ENCODE results near the gene CHML.

DNA sequence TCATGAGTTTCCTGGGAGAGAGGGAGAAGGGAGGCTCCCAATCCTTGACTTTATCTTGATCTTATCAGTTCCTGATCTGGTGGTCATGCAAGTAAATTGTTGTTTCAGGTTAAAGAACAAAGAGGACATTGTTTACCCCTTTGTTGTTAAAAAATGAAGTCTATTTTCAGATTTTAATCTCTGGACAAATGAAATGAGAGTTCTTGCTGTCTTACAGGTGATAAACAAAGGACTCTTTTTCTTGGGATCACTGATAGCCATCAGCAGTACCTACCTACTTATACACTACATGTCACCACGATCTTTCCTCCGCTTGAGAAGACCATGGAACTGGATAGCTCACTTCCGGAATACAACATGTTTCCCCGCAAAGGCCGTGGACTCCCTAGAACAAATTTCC, 48.4 kb downstream of the CHML start:
- TF ChIP-seq, protein P1, sequence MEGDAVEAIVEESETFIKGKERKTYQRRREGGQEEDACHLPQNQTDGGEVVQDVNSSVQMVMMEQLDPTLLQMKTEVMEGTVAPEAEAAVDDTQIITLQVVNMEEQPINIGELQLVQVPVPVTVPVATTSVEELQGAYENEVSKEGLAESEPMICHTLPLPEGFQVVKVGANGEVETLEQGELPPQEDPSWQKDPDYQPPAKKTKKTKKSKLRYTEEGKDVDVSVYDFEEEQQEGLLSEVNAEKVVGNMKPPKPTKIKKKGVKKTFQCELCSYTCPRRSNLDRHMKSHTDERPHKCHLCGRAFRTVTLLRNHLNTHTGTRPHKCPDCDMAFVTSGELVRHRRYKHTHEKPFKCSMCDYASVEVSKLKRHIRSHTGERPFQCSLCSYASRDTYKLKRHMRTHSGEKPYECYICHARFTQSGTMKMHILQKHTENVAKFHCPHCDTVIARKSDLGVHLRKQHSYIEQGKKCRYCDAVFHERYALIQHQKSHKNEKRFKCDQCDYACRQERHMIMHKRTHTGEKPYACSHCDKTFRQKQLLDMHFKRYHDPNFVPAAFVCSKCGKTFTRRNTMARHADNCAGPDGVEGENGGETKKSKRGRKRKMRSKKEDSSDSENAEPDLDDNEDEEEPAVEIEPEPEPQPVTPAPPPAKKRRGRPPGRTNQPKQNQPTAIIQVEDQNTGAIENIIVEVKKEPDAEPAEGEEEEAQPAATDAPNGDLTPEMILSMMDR (IDR thresholded peaks at IDR 0.05 in 2 of 3, conservative IDR thresholded peaks at IDR 0.05 in 1 of 3; ENCODE audit: control insufficient read depth in 2 of 3, extremely low read depth in 1 of 3, insufficient read depth in 1 of 3, low read depth in 3 of 3, low read length in 3 of 3) = no peak
- TF ChIP-seq CHD4 (IDR thresholded peaks at IDR 0.05) (no peak), MXI1 (IDR thresholded peaks at IDR 0.05; ENCODE audit: low read depth, low read length) (no peak), CREM (IDR thresholded peaks at IDR 0.05; ENCODE audit: low read depth) (no peak), SREBF2 (IDR thresholded peaks at IDR 0.05; ENCODE audit: low read length) (no peak)
- TF ChIP-seq, protein P2, sequence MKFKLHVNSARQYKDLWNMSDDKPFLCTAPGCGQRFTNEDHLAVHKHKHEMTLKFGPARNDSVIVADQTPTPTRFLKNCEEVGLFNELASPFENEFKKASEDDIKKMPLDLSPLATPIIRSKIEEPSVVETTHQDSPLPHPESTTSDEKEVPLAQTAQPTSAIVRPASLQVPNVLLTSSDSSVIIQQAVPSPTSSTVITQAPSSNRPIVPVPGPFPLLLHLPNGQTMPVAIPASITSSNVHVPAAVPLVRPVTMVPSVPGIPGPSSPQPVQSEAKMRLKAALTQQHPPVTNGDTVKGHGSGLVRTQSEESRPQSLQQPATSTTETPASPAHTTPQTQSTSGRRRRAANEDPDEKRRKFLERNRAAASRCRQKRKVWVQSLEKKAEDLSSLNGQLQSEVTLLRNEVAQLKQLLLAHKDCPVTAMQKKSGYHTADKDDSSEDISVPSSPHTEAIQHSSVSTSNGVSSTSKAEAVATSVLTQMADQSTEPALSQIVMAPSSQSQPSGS (IDR thresholded peaks at IDR 0.05; ENCODE audit: low read length) = no peak
- TF ChIP-seq, protein P3, sequence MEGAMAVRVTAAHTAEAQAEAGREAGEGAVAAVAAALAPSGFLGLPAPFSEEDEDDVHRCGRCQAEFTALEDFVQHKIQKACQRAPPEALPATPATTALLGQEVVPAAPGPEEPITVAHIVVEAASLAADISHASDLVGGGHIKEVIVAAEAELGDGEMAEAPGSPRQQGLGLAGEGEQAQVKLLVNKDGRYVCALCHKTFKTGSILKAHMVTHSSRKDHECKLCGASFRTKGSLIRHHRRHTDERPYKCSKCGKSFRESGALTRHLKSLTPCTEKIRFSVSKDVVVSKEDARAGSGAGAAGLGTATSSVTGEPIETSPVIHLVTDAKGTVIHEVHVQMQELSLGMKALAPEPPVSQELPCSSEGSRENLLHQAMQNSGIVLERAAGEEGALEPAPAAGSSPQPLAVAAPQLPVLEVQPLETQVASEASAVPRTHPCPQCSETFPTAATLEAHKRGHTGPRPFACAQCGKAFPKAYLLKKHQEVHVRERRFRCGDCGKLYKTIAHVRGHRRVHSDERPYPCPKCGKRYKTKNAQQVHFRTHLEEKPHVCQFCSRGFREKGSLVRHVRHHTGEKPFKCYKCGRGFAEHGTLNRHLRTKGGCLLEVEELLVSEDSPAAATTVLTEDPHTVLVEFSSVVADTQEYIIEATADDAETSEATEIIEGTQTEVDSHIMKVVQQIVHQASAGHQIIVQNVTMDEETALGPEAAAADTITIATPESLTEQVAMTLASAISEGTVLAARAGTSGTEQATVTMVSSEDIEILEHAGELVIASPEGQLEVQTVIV (IDR thresholded peaks at IDR 0.05; ENCODE audit: borderline replicate concordance, partially characterized antibody) = no peak

Measured in GM12878 (cell line).